Activated CD4-positive, alpha-beta T cell treated with anti-CD3 and anti-CD28 coated beads, Interleukin-2, amount 50 U/mL, for 4 hours (primary cell): ENCODE data around the gene ERP29.
A peak's percentile ranks its signal among the peaks of the same experiment; 100 is the strongest.
"Not testable (repeated sequence)": the region's sequence is repeated elsewhere in the genome, so short reads cannot be mapped to it uniquely, and the experiment has no call there.

Source experiments
- DNase-seq, 2 experiments: peaks; one replicate each; pipeline ENCODE4 v3.0.0-alpha.2; 2020

ERP29 gene

GRCh38 chr12:112004041-112004440, 9.2 kb upstream of the ERP29 start:
- no peak for DNase-seq

DNA sequence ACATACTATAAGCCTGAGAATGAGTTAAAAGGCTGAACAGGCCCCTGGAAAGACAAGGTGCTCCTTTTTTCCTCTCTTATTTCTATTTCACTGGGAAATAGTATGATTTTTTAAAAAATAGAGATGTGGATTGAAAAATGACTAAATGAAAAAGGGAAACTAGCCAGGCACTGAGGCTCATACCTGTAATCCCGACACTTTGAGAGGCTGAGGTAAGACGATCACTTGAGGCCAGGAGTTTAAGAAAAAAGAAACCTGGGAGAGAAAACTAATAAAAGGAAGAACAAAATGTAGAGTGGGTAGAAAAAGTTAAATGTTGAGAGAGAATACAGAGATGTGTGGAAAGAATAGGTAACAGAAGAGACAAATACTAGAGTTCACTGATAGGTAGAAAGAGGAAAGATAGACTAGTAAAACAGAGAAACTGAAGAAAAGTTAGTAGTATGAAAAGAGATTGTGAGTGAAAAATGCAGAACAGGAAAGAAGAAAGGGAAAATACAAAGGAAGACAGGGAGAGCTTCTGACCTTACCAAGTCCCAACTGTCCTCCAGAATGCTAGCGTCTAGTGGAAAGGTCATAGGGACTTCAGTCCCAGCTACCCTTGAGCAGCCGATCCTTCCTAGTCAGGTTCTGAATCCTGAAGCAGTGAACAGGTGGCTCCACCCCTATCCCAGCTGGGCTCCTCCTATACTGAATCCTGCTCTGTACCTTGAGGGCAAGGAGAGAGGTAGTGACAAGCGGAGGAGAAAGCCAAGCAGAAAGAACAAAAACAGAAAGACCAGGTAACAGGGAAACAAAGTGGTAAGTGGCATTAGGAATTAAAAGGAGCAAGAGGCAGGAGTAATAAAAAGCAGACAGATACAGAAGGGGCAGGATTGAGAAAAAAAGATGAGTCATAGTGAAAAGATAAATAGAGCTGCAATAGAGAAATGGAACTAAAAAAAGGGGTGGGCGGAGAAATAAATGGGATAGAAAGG, 7.5 kb upstream of the ERP29 start:
- no peak for DNase-seq

- DNase-seq: no peak
Observed at GRCh38 chr12:112007945-112008344, 5.3 kb upstream of the ERP29 start.

GRCh38 chr12:112008918-112009317, 4.3 kb upstream of the ERP29 start:
- DNase-seq: no peak

GRCh38 chr12:112009596-112009995, 3.6 kb upstream of the ERP29 start:
- DNase-seq: not testable (repeated sequence)

- no peak for DNase-seq
Observed at GRCh38 chr12:112010415-112011344, 2.5 kb upstream of the ERP29 start.

- no peak for DNase-seq
Observed at GRCh38 chr12:112011685-112012084, 1.5 kb upstream of the ERP29 start.

DNA sequence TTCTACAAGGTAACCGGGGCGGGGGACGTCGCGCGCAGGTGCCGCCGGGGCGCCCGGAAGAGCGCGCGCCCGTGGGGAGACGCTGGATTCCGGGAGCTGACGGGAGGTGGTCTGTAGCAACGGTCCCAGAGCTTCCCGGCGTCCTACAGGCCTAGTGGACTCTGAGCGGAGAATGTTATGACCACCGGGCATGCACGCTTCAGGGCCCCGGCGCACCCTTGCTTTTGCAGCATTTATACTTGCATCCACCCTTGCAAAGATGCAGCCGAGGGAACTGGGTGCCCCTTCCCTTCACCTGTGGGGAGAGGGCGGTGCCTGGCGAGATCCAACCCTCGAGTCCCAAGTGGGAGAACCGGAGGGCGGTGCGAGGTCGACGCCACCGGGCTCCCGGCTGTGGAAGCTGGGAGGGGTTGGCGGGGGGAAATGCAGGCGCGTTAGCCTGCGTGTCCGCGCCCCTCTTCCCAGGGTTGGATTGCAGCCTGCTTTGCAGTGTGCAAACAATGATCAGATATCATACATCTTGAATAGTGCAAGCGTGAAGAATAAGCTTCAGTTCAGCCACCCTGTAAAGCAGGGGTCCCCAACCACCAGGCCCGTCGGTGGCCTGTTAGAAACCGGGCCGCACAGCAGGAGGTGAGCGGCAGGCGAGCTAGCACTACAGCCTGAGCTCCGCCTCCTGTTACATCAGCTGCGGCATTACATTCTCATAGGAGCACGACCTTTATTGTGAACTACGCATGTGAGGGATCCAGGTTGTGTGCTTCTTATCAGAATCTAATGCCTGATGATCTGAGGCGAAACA, 576 bp downstream of the ERP29 start:
- peak; percentile 67 to 71 for DNase-seq

DNA sequence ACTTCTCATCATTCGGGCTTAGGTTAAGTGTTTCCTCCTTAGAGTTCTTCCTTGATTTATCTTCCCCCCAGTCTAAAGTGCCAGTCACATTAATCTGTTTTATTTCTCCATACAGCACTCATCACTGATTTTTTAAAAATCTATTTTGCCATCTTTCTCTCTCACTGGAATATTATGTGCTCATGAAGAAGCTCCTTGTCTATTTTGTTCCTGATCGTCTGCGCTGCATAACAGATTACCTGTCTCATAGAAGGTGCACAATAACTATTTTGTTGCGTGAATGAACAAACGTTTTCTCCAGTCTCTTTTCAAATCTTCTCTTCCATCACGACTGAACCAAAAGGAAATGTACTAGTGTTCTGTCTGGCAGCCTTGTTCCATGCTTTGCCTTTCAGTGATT, 2.7 kb downstream of the ERP29 start:
- no peak for DNase-seq

DNA sequence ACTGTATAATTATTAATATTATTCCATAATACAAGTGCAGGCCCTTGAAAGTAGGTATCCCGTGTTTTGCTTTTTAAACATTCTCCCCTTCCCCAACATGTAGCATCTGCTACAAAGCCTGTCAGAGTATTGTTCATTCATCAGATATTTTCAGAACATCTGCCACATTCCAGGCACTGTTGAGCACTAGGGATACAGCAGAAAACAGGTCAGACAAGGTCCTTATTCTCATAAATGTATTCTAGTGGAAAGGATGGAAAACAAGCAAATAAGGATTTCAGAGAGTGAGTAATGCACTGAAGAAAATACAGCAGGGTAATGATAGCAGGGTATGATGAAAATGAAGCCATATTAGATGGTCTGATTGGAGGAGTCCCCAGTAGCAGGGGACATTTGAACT, 3.8 kb downstream of the ERP29 start:
- DNase-seq: no peak

GRCh38 chr12:112018571-112019237, 5.5 kb downstream of the ERP29 start:
- DNase-seq: no peak

DNA sequence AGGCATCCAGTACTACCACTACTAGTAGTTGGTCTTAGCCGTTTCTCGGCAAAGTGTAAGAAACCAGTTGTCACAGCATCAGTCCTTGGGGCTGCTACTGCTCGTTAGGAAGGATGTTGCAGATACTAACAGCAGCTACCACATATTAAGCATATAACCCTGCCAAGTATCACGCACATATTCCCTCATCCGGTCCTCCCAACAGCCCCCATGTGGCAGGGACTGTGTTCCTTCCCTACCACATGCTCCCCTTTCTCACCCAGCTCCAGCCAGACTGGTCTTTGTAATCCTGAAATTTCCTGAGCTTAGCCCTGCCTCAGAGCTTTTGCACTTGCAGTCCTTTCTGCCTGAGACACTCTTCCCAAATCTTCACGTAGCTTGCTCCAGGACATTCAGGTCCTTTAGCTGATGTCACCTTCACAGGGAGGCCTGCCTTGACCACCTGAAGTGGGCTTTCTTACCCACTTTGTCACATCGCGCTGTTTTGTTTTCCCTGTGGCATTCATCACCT, 7.8 kb downstream of the ERP29 start:
- no peak for DNase-seq

DNA sequence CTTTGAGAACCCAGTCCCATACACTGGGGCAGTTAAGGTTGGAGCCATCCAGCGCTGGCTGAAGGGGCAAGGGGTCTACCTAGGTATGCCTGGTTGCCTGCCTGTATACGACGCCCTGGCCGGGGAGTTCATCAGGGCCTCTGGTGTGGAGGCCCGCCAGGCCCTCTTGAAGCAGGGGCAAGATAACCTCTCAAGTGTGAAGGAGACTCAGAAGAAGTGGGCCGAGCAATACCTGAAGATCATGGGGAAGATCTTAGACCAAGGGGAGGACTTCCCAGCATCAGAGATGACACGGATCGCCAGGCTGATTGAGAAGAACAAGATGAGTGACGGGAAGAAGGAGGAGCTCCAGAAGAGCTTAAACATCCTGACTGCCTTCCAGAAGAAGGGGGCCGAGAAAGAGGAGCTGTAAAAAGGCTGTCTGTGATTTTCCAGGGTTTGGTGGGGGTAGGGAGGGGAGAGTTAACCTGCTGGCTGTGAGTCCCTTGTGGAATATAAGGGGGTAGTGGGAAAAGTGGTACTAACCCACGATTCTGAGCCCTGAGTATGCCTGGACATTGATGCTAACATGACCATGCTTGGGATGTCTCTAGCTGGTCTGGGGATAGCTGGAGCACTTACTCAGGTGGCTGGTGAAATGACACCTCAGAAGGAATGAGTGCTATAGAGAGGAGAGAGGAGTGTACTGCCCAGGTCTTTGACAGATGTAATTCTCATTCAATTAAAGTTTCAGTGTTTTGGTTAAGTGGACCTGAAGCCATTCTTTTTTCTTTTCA, 9.2 kb downstream of the ERP29 start:
- no peak for DNase-seq

DNA sequence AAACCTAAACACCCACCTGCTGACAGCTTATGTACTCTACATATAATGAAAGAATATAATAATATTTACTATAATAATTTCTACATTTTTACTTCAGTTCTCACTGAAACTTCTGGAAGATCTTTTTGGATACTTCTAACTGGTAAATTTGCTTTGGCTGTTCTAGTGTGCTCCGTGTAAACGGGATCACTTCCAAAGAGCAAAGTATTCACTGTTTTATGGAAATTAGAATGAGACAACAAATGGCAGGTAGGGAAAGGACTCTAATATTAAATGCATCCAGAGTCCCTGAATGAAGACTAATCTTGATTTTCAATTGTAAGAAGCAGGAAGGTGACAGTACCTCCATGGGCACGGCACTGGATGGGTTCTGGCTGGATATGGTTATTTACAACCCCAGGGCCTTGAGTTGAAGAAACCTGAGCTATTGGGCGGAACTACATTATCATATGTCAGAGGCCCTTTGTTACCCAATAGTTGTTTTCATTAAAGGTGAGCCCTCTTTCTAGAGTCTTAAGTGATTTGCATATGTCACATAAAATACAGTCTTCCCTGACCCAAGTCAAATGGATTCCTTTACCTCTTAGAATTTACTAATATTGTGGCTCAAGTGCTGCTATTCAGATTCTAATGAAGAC, 10.7 kb downstream of the ERP29 start:
- DNase-seq: no peak

DNA sequence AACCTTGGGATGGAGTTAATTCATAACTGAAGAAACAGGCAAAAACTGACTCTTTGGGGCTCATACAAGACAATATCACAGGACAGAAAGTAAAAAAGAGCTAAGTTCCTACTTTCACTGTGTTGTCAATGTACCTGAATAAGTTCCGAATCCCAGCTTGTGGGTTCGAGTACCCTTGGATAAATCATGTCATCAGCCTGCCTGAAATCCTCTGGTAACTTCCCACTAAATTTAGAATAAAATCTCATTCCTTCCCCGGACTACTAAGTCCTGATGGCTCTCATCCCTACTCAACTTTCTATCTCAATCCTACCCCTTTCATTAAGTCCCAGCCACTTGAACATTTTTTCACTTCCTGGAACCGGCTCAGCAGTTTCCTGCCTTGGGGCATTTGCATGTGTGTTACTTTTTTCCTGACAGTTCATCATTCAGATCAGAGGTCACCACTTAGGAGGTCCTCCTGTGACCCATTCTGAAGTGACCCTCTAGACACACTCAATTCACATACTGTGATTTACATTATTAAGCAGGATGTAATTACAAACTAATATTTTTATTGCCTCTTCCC, 12.7 kb downstream of the ERP29 start:
- DNase-seq: no peak

DNA sequence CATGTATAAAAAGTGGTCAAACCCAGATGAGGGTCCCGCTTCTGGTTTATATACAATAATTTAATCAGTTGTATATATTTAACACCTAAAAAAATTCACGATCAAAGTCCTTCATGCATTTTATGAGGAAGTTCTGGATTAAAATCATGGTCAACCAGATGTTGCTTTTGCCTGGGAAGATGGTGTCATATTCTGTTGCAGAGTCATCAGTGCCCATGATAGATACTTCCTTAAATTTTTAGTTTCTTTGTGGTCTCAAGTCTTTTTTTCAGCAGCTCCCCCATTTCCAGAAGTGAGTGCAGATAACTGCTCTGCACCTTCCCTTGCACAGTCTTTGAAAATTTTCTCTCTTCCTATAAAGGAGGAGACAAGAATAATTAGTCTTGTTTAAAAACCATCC, 16.1 kb downstream of the ERP29 start:
- DNase-seq: no peak

GRCh38 chr12:112031472-112031871, 18.2 kb downstream of the ERP29 start:
- DNase-seq: no peak

DNA sequence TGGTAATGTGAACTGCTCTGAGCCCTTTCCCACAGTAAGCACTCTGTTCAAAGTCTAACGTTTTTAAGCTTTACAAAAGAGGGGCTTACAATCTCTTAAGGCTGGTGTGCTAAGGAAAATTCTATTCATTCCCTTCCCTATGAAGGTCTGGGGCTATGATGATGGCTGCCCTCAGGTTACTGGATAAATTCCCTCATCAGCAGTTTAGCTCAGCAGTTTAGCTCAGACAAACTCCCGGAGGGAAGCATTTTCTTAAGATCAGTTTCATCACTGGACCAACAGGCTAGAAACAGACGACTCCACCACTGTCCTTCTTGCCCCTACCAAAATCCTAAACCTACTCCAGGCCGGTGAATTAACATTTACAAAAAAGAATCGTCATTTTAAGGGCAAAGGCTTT, 19.1 kb downstream of the ERP29 start:
- DNase-seq: no peak

DNA sequence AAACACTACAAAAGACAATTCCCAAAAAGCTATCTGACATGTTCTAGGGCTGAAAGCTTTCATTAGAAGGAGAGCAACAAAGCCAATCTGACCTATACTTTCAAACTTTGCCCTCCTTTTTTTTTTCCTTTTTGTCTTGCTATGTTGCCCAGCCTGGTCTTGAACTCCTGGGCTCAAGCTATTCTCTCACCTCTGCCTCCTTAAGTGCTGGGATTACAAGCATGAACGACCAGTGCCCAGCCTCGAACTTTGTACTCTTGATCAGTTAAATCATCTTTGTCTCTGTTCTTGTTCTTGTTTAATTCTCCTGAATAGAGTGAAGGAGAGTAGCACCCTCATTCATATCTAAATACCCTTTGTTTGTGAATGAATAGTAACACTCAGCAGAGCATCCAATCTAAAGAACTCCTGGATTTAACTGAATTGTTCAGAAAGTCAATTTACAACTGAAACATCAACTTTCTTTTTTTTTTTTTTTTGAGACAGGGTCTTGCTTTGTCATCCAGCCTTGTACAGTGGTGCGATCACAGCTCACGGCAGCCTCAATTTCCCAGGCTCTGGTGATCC, 22.1 kb downstream of the ERP29 start:
- DNase-seq: no peak

DNA sequence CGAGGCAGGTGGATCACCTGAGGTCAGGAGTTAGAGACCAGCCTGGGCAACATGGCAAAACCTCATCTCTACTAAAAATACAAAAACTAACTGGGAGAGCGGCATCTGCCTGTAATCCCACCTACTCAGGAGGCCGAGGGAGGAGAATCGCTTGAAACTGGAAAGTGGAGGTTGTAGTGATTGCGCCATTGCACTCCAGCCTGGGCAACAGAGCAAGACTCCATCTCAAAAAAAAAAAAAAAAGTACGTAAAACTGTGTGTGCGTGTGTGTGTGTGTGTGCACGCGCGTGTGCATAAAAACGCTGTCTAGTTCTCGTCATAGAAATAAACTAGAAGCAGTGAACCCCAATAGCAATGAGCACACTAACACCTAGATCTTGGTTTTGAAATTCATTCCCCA, 23.4 kb downstream of the ERP29 start:
- not testable (repeated sequence) for DNase-seq
